HG02571 (cell line): Measurements from ENCODE around the gene HMGA1.
"Not testable (repeated sequence)": the region's sequence is repeated elsewhere in the genome, so short reads cannot be mapped to it uniquely, and the experiment has no call there.

ENCODE experiments used
- ATAC-seq: cut with Tn5 transposase; IDR thresholded peaks from one replicate; pipeline ENCODE4 v1.9.1; 2021; ENCODE audit warnings: mild to moderate bottlenecking, moderate library complexity; ENCODE audit not compliant: unreplicated experiment

Gene HMGA1

DNA sequence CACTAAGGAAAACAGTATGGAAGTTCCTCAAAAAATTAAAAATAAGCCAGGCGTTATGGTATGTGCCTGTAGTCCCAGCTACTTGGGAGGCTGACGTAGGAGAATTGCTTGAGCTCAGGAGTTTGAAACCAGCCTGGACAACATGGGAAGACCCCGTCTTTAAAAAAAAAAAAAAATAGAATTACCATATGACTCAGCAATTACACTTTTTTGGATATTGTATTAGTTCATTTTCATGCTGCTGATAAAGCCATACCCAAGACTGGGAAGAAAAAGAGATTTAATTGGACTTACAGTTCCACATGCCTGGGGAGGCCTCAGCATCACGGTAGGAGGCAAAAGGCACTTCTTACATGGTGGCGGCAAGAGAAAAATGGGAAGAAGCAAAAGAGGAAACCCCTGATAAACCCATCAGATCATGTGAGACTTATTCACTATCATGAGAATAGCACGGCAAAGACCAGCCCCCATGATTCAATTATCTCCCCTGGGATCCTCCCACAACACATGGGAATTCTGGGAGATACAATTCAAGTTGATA, 22.9 kb downstream of the HMGA1 start:
- ATAC-seq = no peak

- ATAC-seq = no peak
These were observed 24.0 kb downstream of the HMGA1 start for GRCh38 chr6:34260576-34261267.

GRCh38 chr6:34263484-34263883, 26.8 kb downstream of the HMGA1 start:
- ATAC-seq = not testable (repeated sequence)

GRCh38 chr6:34267746-34268145, 31.1 kb downstream of the HMGA1 start:
- no peak for ATAC-seq

DNA sequence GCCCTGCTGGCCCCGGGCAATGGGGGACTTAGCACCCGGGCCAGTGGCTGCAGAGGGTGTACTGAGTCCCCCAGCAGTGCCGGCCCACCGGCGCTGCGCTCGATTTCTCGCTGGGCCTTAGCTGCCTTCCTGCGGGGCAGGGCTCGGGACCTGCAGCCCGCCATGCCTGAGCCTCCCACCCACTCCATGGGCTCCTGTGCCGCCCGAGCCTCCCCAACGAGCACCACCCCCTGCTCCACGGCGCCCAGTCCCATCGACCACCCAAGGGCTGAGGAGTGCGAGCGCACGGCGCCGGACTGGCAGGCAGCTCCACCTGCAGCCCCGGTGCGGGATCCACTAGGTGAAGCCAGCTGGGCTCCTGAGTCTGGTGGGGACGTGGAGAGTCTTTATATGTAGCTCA, 32.5 kb downstream of the HMGA1 start:
- not testable (repeated sequence) for ATAC-seq

GRCh38 chr6:34269658-34270341, 33.1 kb downstream of the HMGA1 start:
- ATAC-seq = not testable (repeated sequence)

- no peak for ATAC-seq
These were observed 35.6 kb downstream of the HMGA1 start for GRCh38 chr6:34272013-34272926.

DNA sequence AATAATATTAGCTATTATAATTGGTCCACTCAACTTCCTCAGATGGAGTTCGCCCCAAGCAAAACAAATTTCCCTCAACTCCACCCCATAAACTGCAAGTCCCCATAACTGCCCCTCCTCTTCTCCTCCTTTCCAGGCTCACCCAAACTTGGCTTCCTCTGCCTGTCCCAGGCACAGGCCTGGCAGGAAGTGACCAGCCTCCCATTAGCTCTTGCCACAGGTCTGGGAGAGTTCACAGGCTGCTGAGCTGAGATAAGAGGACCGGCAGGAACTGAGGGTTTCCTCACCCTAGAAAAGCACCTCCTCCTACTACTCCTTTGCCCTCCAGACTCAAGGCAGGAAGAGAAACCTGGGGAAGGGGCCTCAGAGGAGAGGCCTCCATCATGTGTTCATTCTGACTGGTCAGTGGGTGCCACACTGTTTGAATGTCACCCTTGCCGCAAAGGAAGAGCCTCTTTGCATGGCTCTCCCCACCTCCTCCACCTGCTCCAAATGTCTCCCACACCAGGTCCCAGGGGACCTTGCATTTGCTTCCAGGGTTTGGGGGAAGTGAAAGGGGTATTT, 36.7 kb downstream of the HMGA1 start:
- ATAC-seq = no peak

DNA sequence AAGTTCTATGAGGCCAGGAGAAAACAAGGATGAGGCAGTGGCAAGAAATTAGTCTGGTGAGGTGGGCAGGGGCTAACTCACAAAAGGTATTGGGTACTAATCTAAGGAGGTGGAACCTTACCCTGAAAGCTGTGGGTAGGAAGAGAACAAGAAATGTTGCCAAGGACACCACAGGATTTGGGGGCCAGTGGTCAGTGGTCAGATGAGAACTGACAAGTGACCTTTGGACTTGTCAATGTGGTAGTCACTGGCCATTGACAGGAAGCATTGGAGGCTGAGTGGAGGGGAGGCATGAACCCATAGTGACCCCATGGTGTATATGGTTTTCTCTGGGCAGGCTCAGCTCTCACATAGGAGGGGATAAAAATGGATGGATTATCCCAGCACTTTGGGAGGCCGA, 37.5 kb downstream of the HMGA1 start:
- ATAC-seq = no peak

DNA sequence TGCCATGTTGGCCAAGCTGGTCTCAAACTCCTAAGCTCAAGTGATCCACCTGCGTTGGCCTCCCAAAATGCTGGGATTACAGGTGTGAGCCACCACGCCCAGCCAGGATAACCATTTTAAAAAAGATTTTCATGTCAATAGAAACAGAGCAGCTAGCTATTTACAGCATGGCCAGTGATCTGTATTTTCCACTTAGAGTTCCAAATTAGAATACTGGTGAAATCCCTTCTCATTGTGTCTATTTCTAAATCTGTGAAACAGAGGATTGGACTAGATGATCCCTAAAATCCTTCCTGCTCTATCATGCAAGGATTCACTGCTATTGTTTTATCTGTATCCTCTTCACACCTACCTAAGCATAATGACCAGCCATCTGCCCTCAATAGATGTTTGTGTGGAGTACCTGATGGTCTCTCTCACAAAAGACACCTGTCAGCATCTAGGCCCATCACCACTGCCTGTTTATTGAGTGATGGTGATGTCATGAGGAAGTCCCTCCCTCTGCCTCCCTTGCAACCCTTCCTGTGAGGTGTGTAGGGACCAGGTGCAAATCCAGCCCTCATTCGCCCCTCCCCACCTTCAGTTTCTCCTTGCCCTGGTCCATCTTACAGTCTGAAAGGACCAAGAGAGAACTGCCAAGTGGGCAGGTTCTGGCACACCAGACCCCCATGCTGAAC, 38.6 kb downstream of the HMGA1 start:
- ATAC-seq = no peak

DNA sequence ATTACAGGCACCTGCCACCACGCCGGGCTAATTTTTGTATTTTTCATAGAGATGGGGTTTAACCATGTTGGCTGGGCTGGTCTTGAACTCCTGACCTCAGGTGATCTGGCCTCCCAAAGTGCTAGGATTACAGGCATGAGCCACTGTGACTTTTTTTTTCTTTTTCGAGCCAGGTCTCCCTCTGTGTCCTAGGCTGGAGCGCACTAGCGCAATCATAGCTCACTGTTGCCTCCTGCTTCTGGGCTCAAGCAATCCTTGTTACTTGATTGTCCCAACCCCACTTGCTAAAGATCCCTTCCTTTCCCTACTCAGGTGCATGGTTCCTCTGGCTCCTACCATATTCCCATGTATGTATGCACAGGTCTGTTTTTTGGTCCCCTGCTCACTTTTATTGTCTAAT, 39.5 kb downstream of the HMGA1 start:
- no peak for ATAC-seq

- ATAC-seq = no peak
These were observed 40.4 kb downstream of the HMGA1 start for GRCh38 chr6:34276881-34277762.

DNA sequence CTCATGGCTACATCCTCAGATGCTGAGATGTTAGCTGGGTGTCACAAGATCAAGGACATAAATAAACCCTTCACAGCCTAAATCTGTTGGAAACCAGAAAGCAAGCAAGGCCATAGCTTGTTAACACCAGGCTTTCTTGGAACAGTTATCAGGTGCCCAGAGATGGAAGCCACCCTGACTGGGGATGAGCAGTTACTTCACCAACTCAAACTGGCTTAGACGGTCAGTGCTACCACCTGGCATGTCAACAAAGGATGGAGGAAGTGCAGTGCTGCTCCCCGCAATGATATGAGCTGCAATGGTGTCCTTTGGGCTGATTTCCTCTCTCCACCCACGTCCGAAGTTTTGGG, 41.1 kb downstream of the HMGA1 start:
- no peak for ATAC-seq

DNA sequence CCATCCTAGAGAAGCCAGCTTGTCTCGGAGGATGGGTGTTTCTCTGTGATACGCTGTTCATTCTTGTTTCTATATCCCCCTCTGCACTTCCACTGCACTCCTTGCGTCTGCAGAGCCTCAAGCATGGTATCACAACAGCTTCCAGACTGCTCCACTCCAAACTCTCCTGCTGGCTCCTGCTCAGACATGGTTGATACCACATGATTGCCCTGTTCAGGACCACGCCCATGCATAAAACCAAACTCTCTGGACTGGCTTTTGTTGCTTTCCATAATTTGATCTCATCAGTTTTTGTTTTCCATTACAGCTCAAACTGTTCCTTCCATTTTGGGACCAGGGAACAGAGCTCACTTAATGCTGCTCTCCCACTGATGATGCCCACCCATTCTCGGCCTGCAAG, 42.2 kb downstream of the HMGA1 start:
- ATAC-seq = no peak

DNA sequence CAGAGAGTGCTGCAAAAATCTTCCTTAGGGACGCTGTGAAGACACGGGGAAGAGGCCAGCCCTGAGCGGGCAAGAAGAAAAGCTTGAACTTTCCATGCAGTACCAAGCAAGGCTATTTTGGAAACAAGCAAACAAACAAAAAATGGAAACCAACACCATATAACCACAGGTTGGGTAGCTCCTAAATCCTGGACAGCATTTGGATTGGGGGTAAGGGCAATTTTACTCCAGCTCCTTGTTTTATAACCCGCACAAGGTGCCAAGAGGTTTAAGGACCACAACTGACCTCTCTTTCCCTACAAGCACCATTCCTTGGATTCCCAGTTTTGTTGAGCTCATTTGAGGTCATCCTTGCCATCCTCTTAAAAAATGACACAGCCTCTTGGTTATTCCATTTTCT, 43.5 kb downstream of the HMGA1 start:
- ATAC-seq = no peak

DNA sequence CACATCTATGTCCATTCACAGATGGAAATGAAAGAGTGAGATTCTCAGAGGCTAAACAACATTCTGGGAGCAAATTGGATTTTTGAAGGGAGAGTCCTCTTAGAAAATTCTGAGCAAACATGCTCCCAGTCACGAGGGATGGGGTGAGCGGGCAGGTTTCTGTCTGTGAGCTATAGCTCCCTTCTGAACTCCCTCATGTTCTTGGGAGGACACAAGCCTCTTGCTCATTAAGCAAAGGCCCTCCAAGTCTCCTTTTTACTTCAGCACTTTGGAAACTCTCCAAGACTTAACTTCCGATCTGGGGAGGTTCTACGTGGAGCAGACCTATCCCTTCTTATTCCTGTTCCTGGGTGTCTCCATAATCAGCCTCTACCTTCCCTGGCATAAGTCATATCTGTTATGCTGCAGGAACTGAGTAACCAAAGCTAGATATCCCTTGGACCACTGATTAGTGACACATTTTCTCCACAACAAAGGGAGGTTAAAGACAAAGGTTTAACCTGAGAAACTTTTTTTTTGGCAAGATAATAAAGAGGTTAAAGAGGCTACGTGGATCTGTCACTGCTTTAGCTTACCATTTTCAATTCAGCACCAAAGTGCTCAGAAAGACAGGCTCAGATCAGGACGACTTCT, 45.1 kb downstream of the HMGA1 start:
- ATAC-seq = no peak

GRCh38 chr6:34284563-34285447, 48.1 kb downstream of the HMGA1 start:
- no peak for ATAC-seq
